ENCODE data around the gene ATP1B2. TPM values are rescaled to one million over a fixed set of nuclear protein-coding genes. Genes with fewer than 3 reads are reported as not detected.
A peak's percentile ranks its signal among the peaks of the same experiment; 100 is the strongest.

The ATP1B2 gene
- total RNA-seq, 1 donor from 2014 or later = 4.8 TPM

GRCh38 chr17:7667656-7668406, 17.1 kb downstream of the ATP1B2 start:
- DNase-seq (ENCODE audit: extremely low spot score, unreplicated experiment) = no peak
- Mint-ChIP-seq H3K9me3 (no peaks in the 10 kb centered on the region), H3K27ac (no peak overlapping the region), H3K36me3 (peaks cover 13% of the 10 kb centered on the region), H3K27me3 (no peaks in the 10 kb centered on the region), H3K4me3 (no peak overlapping the region), H3K4me1 (ENCODE audit: unreplicated experiment) (no peaks in the 10 kb centered on the region)
- no peak for TF ChIP-seq CTCF (conservative IDR thresholded peaks at IDR 0.05)

- DNase-seq (ENCODE audit: extremely low spot score, unreplicated experiment) = no peak
- no peaks in the 10 kb centered on the region for H3K4me1 Mint-ChIP-seq (ENCODE audit: unreplicated experiment)
- no peaks in the 10 kb centered on the region for H3K27me3 Mint-ChIP-seq
- H3K27ac Mint-ChIP-seq = no peak overlapping the region
- peaks cover 17% of the 10 kb centered on the region for H3K36me3 Mint-ChIP-seq
- TF ChIP-seq CTCF (conservative IDR thresholded peaks at IDR 0.05) = no peak
- no peak overlapping the region for H3K4me3 Mint-ChIP-seq
- H3K9me3 Mint-ChIP-seq = no peaks in the 10 kb centered on the region
These were observed 17.8 kb downstream of the ATP1B2 start for GRCh38 chr17:7668482-7668881.

- TF ChIP-seq CTCF (conservative IDR thresholded peaks at IDR 0.05) = peak; percentile 74
- H3K4me3 Mint-ChIP-seq = no peak overlapping the region
- no peaks in the 10 kb centered on the region for H3K9me3 Mint-ChIP-seq
- H3K4me1 Mint-ChIP-seq (ENCODE audit: unreplicated experiment) = peaks cover 3% of the 10 kb centered on the region
- H3K36me3 Mint-ChIP-seq = peaks cover 37% of the 10 kb centered on the region
- H3K27me3 Mint-ChIP-seq = no peaks in the 10 kb centered on the region
- no peak for DNase-seq (ENCODE audit: extremely low spot score, unreplicated experiment)
- no peak overlapping the region for H3K27ac Mint-ChIP-seq
These were observed 22.5 kb downstream of the ATP1B2 start for GRCh38 chr17:7673239-7673638.

GRCh38 chr17:7674934-7675333, 24.2 kb downstream of the ATP1B2 start:
- Mint-ChIP-seq H3K4me1 (ENCODE audit: unreplicated experiment) (peaks cover 3% of the 10 kb centered on the region), H3K9me3 (no peaks in the 10 kb centered on the region), H3K36me3 (peaks cover 37% of the 10 kb centered on the region), H3K4me3 (no peak overlapping the region), H3K27ac (no peak overlapping the region), H3K27me3 (no peaks in the 10 kb centered on the region)
- DNase-seq (ENCODE audit: extremely low spot score, unreplicated experiment) = no peak
- no peak for TF ChIP-seq CTCF (conservative IDR thresholded peaks at IDR 0.05)

GRCh38 chr17:7676533-7676932, 25.8 kb downstream of the ATP1B2 start:
- no peak for DNase-seq (ENCODE audit: extremely low spot score, unreplicated experiment)
- Mint-ChIP-seq H3K9me3 (no peaks in the 10 kb centered on the region), H3K36me3 (peaks cover 32% of the 10 kb centered on the region), H3K27me3 (no peaks in the 10 kb centered on the region), H3K27ac (no peak overlapping the region), H3K4me1 (ENCODE audit: unreplicated experiment) (peaks cover 3% of the 10 kb centered on the region), H3K4me3 (no peak overlapping the region)
- TF ChIP-seq CTCF (conservative IDR thresholded peaks at IDR 0.05) = no peak

Measured in type B pancreatic cell (in vitro differentiated cells).